CD14-positive monocyte (primary cell): ENCODE data around the gene SPC25. TPM values are rescaled to one million over a fixed set of nuclear protein-coding genes. Genes with fewer than 3 reads are reported as not detected.

ENCODE experiments used
- DNase-seq, 3 donors: peaks; one replicate each; pipeline ENCODE4 v3.0.0-alpha.2; 2011 to 2022
- H2AFZ ChIP-seq: 2 replicates; pipeline ENCODE4 v1.6.0; 2012; ENCODE audit warnings: mild to moderate bottlenecking, low read depth, low read length, inconsistent platforms; ENCODE audit not compliant: insufficient read depth, poor library complexity, severe bottlenecking
- H3K27ac ChIP-seq, 2 donors: 1 replicate in 1 of 2; 2 replicates in 1 of 2; pipeline ENCODE4 v1.5.1; 2012 to 2013; ENCODE audit warnings: low read length in 2 of 2, control low read depth in 1 of 2, inconsistent platforms in 1 of 2, low read depth in 1 of 2, mild to moderate bottlenecking in 1 of 2
- H3K27me3 ChIP-seq, 2 donors: one replicate each; pipeline versions ENCODE4 v1.6.0 to v1.6.1; 2011 to 2013; ENCODE audit warnings: low read length in 2 of 2; ENCODE audit not compliant: control insufficient read depth in 2 of 2, insufficient read depth in 2 of 2
- H3K36me3 ChIP-seq, 2 donors: replicated peaks in 1 of 2; 1 replicate in 1 of 2; 2 replicates in 1 of 2; pipeline versions ENCODE4 v1.5.1 to v1.6.1; 2012 to 2013; ENCODE audit warnings: low read length in 2 of 2, control low read depth in 1 of 2, inconsistent platforms in 1 of 2, mild to moderate bottlenecking in 1 of 2; ENCODE audit not compliant: insufficient read depth in 2 of 2, control insufficient read depth in 1 of 2
- H3K4me1 ChIP-seq, 2 donors: 1 replicate in 1 of 2; 2 replicates in 1 of 2; pipeline versions ENCODE4 v1.5.1 to v1.6.1; 2012 to 2013; ENCODE audit warnings: low read length in 2 of 2, control low read depth in 1 of 2, inconsistent platforms in 1 of 2, mild to moderate bottlenecking in 1 of 2, moderate library complexity in 1 of 2; ENCODE audit not compliant: insufficient read depth in 2 of 2, control insufficient read depth in 1 of 2
- H3K4me2 ChIP-seq: replicated peaks from 2 replicates; pipeline ENCODE3; 2012; ENCODE audit warnings: low read length, moderate library complexity, mild to moderate bottlenecking; ENCODE audit not compliant: poor library complexity, severe bottlenecking; ENCODE audit errors: extremely low read depth
- H3K4me3 ChIP-seq, 3 experiments: fragments of 200-600 bp in 1 of 3; sonication (generic) in 1 of 3; replicated peaks in 1 of 3; 1 replicate in 2 of 3; 2 replicates in 1 of 3; pipeline ENCODE4 v1.5.1; 2011 to 2013; ENCODE audit warnings: low read length in 3 of 3, mild to moderate bottlenecking in 3 of 3, control low read depth in 2 of 3, low read depth in 2 of 3, inconsistent platforms in 1 of 3, moderate library complexity in 1 of 3
- H3K79me2 ChIP-seq: 2 replicates; pipeline ENCODE4 v1.6.0; 2012; ENCODE audit warnings: mild to moderate bottlenecking, control low read depth, inconsistent platforms, low read length, moderate library complexity; ENCODE audit not compliant: insufficient read depth
- H3K9ac ChIP-seq: 2 replicates; pipeline ENCODE4 v1.6.0; 2017; ENCODE audit warnings: low read length, mild to moderate bottlenecking; ENCODE audit not compliant: insufficient read depth, poor library complexity, severe bottlenecking
- H3K9me3 ChIP-seq, 2 donors: replicated peaks in 1 of 2; 1 replicate in 1 of 2; 2 replicates in 1 of 2; pipeline versions ENCODE4 v1.5.1 to v1.6.1; 2012 to 2013; ENCODE audit warnings: low read length in 2 of 2, control low read depth in 1 of 2; ENCODE audit not compliant: control insufficient read depth in 1 of 2, insufficient read depth in 1 of 2
- H4K20me1 ChIP-seq: 2 replicates; pipeline ENCODE4 v1.6.0; 2012; ENCODE audit warnings: mild to moderate bottlenecking, low read length, control low read depth, moderate library complexity; ENCODE audit not compliant: insufficient read depth
- H3K27ac Mint-ChIP-seq, 7 donors: one replicate each; pipeline ENCODE4 v1.8.0; 2020; ENCODE audit warnings: mild to moderate bottlenecking in 7 of 7, mixed read lengths in 7 of 7, moderate library complexity in 6 of 7, inconsistent platforms in 2 of 7
- H3K27me3 Mint-ChIP-seq, 3 donors: one replicate each; pipeline ENCODE4 v1.8.0; 2021 to 2022; ENCODE audit warnings: low read depth in 3 of 3, mild to moderate bottlenecking in 3 of 3, mixed read lengths in 3 of 3, moderate library complexity in 3 of 3, inconsistent platforms in 1 of 3
- H3K36me3 Mint-ChIP-seq, 2 donors: one replicate each; pipeline ENCODE4 v1.8.0; 2020; ENCODE audit warnings: mixed read lengths in 2 of 2, inconsistent platforms in 1 of 2, mild to moderate bottlenecking in 1 of 2
- H3K4me1 Mint-ChIP-seq: one replicate; pipeline ENCODE4 v1.8.0; 2020; ENCODE audit warnings: mild to moderate bottlenecking, mixed read lengths
- H3K4me3 Mint-ChIP-seq, 2 donors: one replicate each; pipeline ENCODE4 v1.8.0; 2020; ENCODE audit warnings: mild to moderate bottlenecking in 2 of 2, mixed read lengths in 2 of 2, moderate library complexity in 1 of 2
- H3K9me3 Mint-ChIP-seq, 7 donors: one replicate each; pipeline ENCODE4 v1.8.0; 2020 to 2022; ENCODE audit warnings: mixed read lengths in 7 of 7, mild to moderate bottlenecking in 6 of 7, moderate library complexity in 6 of 7, inconsistent platforms in 2 of 7
- CTCF ChIP-seq: fragments of 200-600 bp; IDR thresholded peaks from one replicate; pipeline ENCODE4 v1.8.0; 2022; ENCODE audit warnings: antibody characterized with exemption, mild to moderate bottlenecking
- WGBS: methylation state at CpG from one replicate; pipeline ENCODE4 v1.1.5; 2013; ENCODE audit warnings: missing lambda C conversion rate; ENCODE audit not compliant: insufficient coverage; 5-methylcytosine and 5-hydroxymethylcytosine counted together
- intact Hi-C, 2 donors: fragments of 100-400 bp; cut with micrococcal nuclease; formaldehyde crosslinking; loops; one replicate each; pipeline versions ENCODE4 v1.15.0 to v1.15.1; 2023
- polyA plus RNA-seq, 3 donors: library from polyadenylated mRNA; depleted of rRNA in 1 of 3; unstranded in 2 of 3; stranded (reverse) in 1 of 3; fragments of 300-500 nt in 2 of 3; fragments of >200 nt in 1 of 3; fragmentation: Illumina TruSeq in 2 of 3; gene quantifications; 1 replicate in 2 of 3; 2 replicates in 1 of 3; pipeline ENCODE4 v1.2.3, GENCODE V29; 2012 to 2021

SPC25 gene
- polyA plus RNA-seq, 3 donors, result not detected

GRCh38 chr2:168841445-168841844 lies 48.8 kb downstream of the SPC25 start:
- TF ChIP-seq CTCF, result no peak
- DNase-seq, result no peak
- Histone ChIP-seq H2AFZ (no peak overlapping the region), H3K9ac (no peak overlapping the region), H3K9me3 (no peaks in the 10 kb centered on the region), H3K4me1 (no peaks in the 10 kb centered on the region), H4K20me1 (no peaks in the 10 kb centered on the region), H3K79me2 (no peaks in the 10 kb centered on the region), H3K27me3 (no peaks in the 10 kb centered on the region), H3K4me3 (no peak overlapping the region), H3K27ac (no peak overlapping the region), H3K4me2 (no peak overlapping the region), H3K36me3 (no peaks in the 10 kb centered on the region)
- H3K27ac Mint-ChIP-seq, result no peak overlapping the region
- WGBS, result no CpG with 5 or more reads among the region's 2 CpGs
- no peaks in the 10 kb centered on the region for H3K36me3 Mint-ChIP-seq
- H3K27me3 Mint-ChIP-seq, result peaks cover 1 to 6% (median 5%) of the 10 kb centered on the region in 3 donors
- intact Hi-C loops, result no loop called here
- peaks cover 0 to 10% (median 3%) of the 10 kb centered on the region in 7 donors for H3K9me3 Mint-ChIP-seq
- H3K4me1 Mint-ChIP-seq, result no peaks in the 10 kb centered on the region
- H3K4me3 Mint-ChIP-seq, result no peak overlapping the region

- Mint-ChIP-seq H3K4me1 (no peaks in the 10 kb centered on the region), H3K36me3 (no peaks in the 10 kb centered on the region), H3K4me3 (no peak overlapping the region), H3K27me3 (peaks cover 0 to 2% (median 0%) of the 10 kb centered on the region in 3 donors), H3K9me3 (peaks cover 0 to 13% (median 5%) of the 10 kb centered on the region in 7 donors), H3K27ac (no peak overlapping the region)
- no peaks in the 10 kb centered on the region for H4K20me1 ChIP-seq
- H3K4me3 ChIP-seq, result no peak overlapping the region
- no peaks in the 10 kb centered on the region for H3K4me1 ChIP-seq
- no peak for TF ChIP-seq CTCF
- no peak overlapping the region for H3K9ac ChIP-seq
- no peaks in the 10 kb centered on the region for H3K79me2 ChIP-seq
- WGBS, result no CpG with 5 or more reads among the region's 2 CpGs
- H3K27ac ChIP-seq, result no peak overlapping the region
- no peak overlapping the region for H3K4me2 ChIP-seq
- H3K27me3 ChIP-seq, result no peaks in the 10 kb centered on the region
- H3K9me3 ChIP-seq, result peaks cover 0 to 1% of the 10 kb centered on the region in 2 donors
- H2AFZ ChIP-seq, result no peak overlapping the region
- intact Hi-C loops, result no loop called here
- no peaks in the 10 kb centered on the region for H3K36me3 ChIP-seq
- DNase-seq, result no peak
Observed at GRCh38 chr2:168835969-168836368, 54.3 kb downstream of the SPC25 start.
